ENCODE data around the gene TAS2R40. TPM values are rescaled to one million over a fixed set of nuclear protein-coding genes. Genes with fewer than 3 reads are reported as not detected.

The TAS2R40 gene
- total RNA-seq, 4 donors from 2014 or later: not detected

- no peaks in the 10 kb centered on the region for H3K27me3 ChIP-seq
- intact Hi-C loops (cut with DNase I; ENCODE audit: low total_unique reads) (no loop called here), in situ Hi-C loops (cut with MboI; ENCODE audit: low pct_ligation_motif_present in 1 of 4, low pct_unique_long_range_greater_than_20kb in 1 of 4, low sequenced_read_pairs in 3 of 4) (loop anchor here in 1 of 4 donors (10.0 kb wide), 1 partner anchor 258 kb away; no protein-coding TSS in a partner anchor)
- H3K4me1 ChIP-seq: peaks cover 0 to 6% (median 0%) of the 10 kb centered on the region in 4 donors
- H3K36me3 ChIP-seq: no peaks in the 10 kb centered on the region
- 69 to 88% methylated on average over 2 to 3 of the region's 3 CpGs for WGBS, 2 donors (ENCODE audit: low coverage in 1 of 2)
- DNase-seq: no peak
- peaks cover 0 to 4% of the 10 kb centered on the region in 2 donors for H3K9me3 ChIP-seq
- H3K4me3 ChIP-seq: no peak overlapping the region
- TF ChIP-seq, protein P1, sequence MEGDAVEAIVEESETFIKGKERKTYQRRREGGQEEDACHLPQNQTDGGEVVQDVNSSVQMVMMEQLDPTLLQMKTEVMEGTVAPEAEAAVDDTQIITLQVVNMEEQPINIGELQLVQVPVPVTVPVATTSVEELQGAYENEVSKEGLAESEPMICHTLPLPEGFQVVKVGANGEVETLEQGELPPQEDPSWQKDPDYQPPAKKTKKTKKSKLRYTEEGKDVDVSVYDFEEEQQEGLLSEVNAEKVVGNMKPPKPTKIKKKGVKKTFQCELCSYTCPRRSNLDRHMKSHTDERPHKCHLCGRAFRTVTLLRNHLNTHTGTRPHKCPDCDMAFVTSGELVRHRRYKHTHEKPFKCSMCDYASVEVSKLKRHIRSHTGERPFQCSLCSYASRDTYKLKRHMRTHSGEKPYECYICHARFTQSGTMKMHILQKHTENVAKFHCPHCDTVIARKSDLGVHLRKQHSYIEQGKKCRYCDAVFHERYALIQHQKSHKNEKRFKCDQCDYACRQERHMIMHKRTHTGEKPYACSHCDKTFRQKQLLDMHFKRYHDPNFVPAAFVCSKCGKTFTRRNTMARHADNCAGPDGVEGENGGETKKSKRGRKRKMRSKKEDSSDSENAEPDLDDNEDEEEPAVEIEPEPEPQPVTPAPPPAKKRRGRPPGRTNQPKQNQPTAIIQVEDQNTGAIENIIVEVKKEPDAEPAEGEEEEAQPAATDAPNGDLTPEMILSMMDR (IDR thresholded peaks at IDR 0.05): no peak
- TF ChIP-seq POLR2AphosphoS5 (IDR thresholded peaks at IDR 0.05): no peak
- no peak for TF ChIP-seq EP300 (IDR thresholded peaks at IDR 0.05; ENCODE audit: low read depth)
- TF ChIP-seq POLR2A (IDR thresholded peaks at IDR 0.05): no peak
- no peak overlapping the region for H3K27ac ChIP-seq
These were observed 14.7 kb downstream of the TAS2R40 start for GRCh38 chr7:143236408-143236990.

- TF ChIP-seq EP300 (IDR thresholded peaks at IDR 0.05; ENCODE audit: low read depth): no peak
- no peak for TF ChIP-seq POLR2A (IDR thresholded peaks at IDR 0.05)
- no peak for TF ChIP-seq POLR2AphosphoS5 (IDR thresholded peaks at IDR 0.05)
- TF ChIP-seq, protein P1 (IDR thresholded peaks at IDR 0.05): no peak
- intact Hi-C loops (cut with DNase I; ENCODE audit: low total_unique reads): no loop called here
- peaks cover 0 to 4% of the 10 kb centered on the region in 2 donors for H3K9me3 ChIP-seq
- peaks cover 0 to 6% (median 0%) of the 10 kb centered on the region in 4 donors for H3K4me1 ChIP-seq
- H3K27me3 ChIP-seq: no peaks in the 10 kb centered on the region
- peak overlapping the region in 1 of 4 donors; percentile 9 for H3K27ac ChIP-seq
- no peak overlapping the region for H3K4me3 ChIP-seq
- no peak for DNase-seq
- in situ Hi-C loops (cut with MboI; ENCODE audit: low pct_ligation_motif_present in 1 of 4, low pct_unique_long_range_greater_than_20kb in 1 of 4, low sequenced_read_pairs in 3 of 4): loop anchor here in 1 of 4 donors (10.0 kb wide), 1 partner anchor 257 kb away; no protein-coding TSS in a partner anchor
- H3K36me3 ChIP-seq: no peaks in the 10 kb centered on the region
These were observed 15.5 kb downstream of the TAS2R40 start for GRCh38 chr7:143237366-143237765.

GRCh38 chr7:143238289-143238980, 16.6 kb downstream of the TAS2R40 start:
- Histone ChIP-seq H3K27ac (peak overlapping the region in 1 of 4 donors; percentile 12), H3K36me3 (no peaks in the 10 kb centered on the region), H3K27me3 (no peaks in the 10 kb centered on the region), H3K4me1 (peaks cover 0 to 11% (median 2%) of the 10 kb centered on the region in 4 donors), H3K4me3 (no peak overlapping the region), H3K9me3 (peaks cover 0 to 4% of the 10 kb centered on the region in 2 donors)
- 97% methylated on average over 1 of the region's 1 CpG; no CpG with 5 or more reads in 1 of the 2 donors for WGBS, 2 donors (ENCODE audit: low coverage in 1 of 2)
- intact Hi-C loops (cut with DNase I; ENCODE audit: low total_unique reads) (no loop called here), in situ Hi-C loops (cut with MboI; ENCODE audit: low pct_ligation_motif_present in 1 of 4, low pct_unique_long_range_greater_than_20kb in 1 of 4, low sequenced_read_pairs in 3 of 4) (loop anchor here in 1 of 4 donors (10.0 kb wide), 1 partner anchor 256 kb away; no protein-coding TSS in a partner anchor)
- DNase-seq: no peak
- TF ChIP-seq, protein P1 (IDR thresholded peaks at IDR 0.05): no peak
- no peak for TF ChIP-seq POLR2A (IDR thresholded peaks at IDR 0.05)
- no peak for TF ChIP-seq EP300 (IDR thresholded peaks at IDR 0.05; ENCODE audit: low read depth)
- no peak for TF ChIP-seq POLR2AphosphoS5 (IDR thresholded peaks at IDR 0.05)

GRCh38 chr7:143239813-143240212, 18.0 kb downstream of the TAS2R40 start:
- Histone ChIP-seq H3K27me3 (no peaks in the 10 kb centered on the region), H3K4me1 (peaks cover 0 to 23% (median 7%) of the 10 kb centered on the region in 4 donors), H3K36me3 (no peaks in the 10 kb centered on the region), H3K27ac (no peak overlapping the region), H3K4me3 (no peak overlapping the region), H3K9me3 (peaks cover 0 to 4% of the 10 kb centered on the region in 2 donors)
- intact Hi-C loops (cut with DNase I; ENCODE audit: low total_unique reads): loop anchor here (2.0 to 5.0 kb wide), 2 partner anchors 67 to 177 kb away; no protein-coding TSS in a partner anchor
- in situ Hi-C loops (cut with MboI; ENCODE audit: low pct_ligation_motif_present in 1 of 4, low pct_unique_long_range_greater_than_20kb in 1 of 4, low sequenced_read_pairs in 3 of 4): loop anchor here (5.0 to 10.0 kb wide), 5 partner anchors 62 to 255 kb away; partner anchors contain the start of gene EPHA1 (in 1 of the 4)
- no peak for DNase-seq
- TF ChIP-seq POLR2A (IDR thresholded peaks at IDR 0.05): no peak
- TF ChIP-seq EP300 (IDR thresholded peaks at IDR 0.05; ENCODE audit: low read depth): no peak
- TF ChIP-seq, protein P1 (IDR thresholded peaks at IDR 0.05): no peak
- TF ChIP-seq POLR2AphosphoS5 (IDR thresholded peaks at IDR 0.05): no peak
